ENCODE data around the gene GCNT4. TPM values are rescaled to one million over a fixed set of nuclear protein-coding genes. Genes with fewer than 3 reads are reported as not detected.

Gene GCNT4
- total RNA-seq, 1 donor from 2014 or later: 0.67 TPM

DNA sequence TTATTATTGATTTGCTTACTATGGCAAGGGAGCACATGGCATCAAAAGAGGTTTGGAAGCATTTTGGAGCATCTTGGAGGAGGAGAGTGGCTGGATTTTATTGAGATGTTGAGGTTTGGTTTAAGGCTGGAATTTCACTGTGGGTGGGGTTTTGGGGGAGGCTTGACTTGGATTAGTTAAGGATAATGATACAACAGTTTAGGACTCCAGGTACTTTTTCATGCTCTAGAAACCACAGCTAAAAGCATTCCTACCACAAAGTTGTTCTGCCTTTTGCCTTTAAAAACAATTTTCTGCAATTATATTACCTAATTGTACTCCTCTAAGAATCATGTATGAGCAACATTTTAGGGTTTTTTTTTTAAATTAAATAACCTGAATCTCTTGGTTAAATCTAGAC is 5.0 kb downstream of the GCNT4 start:
- Mint-ChIP-seq H3K9me3 (peaks cover 4% of the 10 kb centered on the region), H3K36me3 (ENCODE audit: low read depth) (peaks cover 27% of the 10 kb centered on the region), H3K27ac (no peak overlapping the region), H3K27me3 (ENCODE audit: insufficient read depth) (peaks cover 4% of the 10 kb centered on the region), H3K4me3 (no peak overlapping the region), H3K4me1 (ENCODE audit: low read depth) (peaks cover 74% of the 10 kb centered on the region)
- DNase-seq (ENCODE audit: low spot score): no peak
- intact Hi-C loops (cut with micrococcal nuclease): loop anchor here (10.0 kb wide), 1 partner anchor 363 kb away; the partner anchor contains the start of gene HEXB

DNA sequence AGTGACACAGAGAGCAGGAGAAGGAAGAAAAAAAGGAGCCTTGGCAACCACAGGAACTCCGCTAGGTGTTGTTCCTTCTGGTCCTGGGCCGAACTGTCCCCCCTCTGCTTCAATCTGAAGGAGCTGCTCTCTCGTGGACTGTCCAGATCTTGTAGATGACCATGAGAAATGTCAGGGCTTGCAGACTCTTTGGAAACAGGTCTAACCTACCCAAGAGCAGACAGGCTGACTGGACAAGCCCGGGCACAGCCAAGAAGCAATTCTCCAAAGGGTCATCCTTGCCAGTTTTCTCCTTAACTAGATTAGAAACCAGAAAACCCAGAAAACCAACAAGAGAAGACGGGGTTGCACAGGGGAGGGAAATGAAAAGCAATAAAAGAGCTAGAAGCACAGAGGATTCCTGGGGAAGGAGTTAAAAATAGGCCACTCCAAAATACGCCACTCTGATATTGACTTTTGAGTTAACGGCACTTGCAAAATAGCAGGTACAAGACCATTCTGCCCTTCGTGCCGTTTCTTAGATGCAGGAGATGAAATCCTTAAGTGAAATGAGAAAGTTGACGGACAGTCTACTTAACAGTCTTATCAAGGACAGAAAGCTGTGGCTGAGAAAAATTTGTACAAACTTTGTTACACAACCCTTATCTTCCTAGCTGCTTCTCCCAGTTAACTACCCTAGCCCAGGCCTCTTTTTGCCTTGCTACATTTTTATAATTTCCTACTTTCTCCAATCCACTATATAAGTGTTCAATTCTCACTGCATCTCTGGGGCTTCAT is 5.8 kb downstream of the GCNT4 start:
- Mint-ChIP-seq H3K36me3 (ENCODE audit: low read depth) (peaks cover 30% of the 10 kb centered on the region), H3K27me3 (ENCODE audit: insufficient read depth) (peaks cover 1% of the 10 kb centered on the region), H3K9me3 (peaks cover 4% of the 10 kb centered on the region), H3K27ac (no peak overlapping the region), H3K4me1 (ENCODE audit: low read depth) (peaks cover 65% of the 10 kb centered on the region), H3K4me3 (no peak overlapping the region)
- DNase-seq (ENCODE audit: low spot score): no peak
- intact Hi-C loops (cut with micrococcal nuclease): loop anchor here (10.0 kb wide), 1 partner anchor 362 kb away; the partner anchor contains the start of gene HEXB

DNA sequence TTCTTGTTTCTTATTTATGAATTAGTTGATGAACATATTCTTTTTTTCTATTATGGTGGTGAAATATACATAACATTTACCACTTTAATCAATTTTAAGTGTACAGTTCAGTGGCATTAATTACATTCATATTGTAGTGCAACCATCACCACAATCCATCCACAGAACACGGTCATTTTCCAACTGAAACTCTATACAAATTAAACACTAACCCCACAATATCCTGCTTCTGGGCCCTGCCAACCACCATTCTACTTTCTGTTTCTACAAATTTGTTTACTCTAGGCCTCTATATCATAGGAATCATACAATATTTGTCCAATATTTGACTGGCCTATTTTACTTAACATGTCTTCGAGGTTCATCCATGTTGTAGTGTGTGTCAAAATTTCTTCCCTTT is 7.3 kb downstream of the GCNT4 start:
- Mint-ChIP-seq H3K27ac (peak overlapping the region; percentile 40), H3K9me3 (peaks cover 4% of the 10 kb centered on the region), H3K27me3 (ENCODE audit: insufficient read depth) (no peaks in the 10 kb centered on the region), H3K36me3 (ENCODE audit: low read depth) (peaks cover 32% of the 10 kb centered on the region), H3K4me3 (no peak overlapping the region), H3K4me1 (ENCODE audit: low read depth) (peaks cover 51% of the 10 kb centered on the region)
- no peak for DNase-seq (ENCODE audit: low spot score)
- intact Hi-C loops (cut with micrococcal nuclease): loop anchor here (10.0 kb wide), 1 partner anchor 360 kb away; the partner anchor contains the start of gene HEXB

DNA sequence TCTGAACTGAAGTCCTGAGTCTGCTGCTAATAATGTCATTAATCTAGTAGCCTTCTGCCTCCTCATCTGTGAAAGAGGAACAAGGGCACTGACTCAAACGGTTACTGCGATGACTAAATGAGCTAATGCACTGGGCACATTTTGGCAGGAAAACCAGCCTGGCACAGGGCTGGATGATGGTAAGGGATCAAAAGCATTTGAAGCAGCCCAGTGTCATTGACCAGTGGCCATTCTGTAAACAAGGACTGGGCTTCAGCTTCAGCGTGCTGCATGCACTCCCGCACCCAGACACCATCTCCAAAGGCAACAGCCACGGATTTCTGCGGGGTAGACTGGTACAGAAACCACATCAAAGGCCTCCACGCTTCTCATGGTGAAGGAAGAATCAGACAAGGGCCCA is 8.0 kb downstream of the GCNT4 start:
- Mint-ChIP-seq H3K27me3 (ENCODE audit: insufficient read depth) (no peaks in the 10 kb centered on the region), H3K36me3 (ENCODE audit: low read depth) (peaks cover 32% of the 10 kb centered on the region), H3K27ac (no peak overlapping the region), H3K4me3 (no peak overlapping the region), H3K4me1 (ENCODE audit: low read depth) (peaks cover 44% of the 10 kb centered on the region), H3K9me3 (peaks cover 4% of the 10 kb centered on the region)
- intact Hi-C loops (cut with micrococcal nuclease): loop anchor here (10.0 kb wide), 1 partner anchor 360 kb away; the partner anchor contains the start of gene HEXB
- DNase-seq (ENCODE audit: low spot score): no peak

DNA sequence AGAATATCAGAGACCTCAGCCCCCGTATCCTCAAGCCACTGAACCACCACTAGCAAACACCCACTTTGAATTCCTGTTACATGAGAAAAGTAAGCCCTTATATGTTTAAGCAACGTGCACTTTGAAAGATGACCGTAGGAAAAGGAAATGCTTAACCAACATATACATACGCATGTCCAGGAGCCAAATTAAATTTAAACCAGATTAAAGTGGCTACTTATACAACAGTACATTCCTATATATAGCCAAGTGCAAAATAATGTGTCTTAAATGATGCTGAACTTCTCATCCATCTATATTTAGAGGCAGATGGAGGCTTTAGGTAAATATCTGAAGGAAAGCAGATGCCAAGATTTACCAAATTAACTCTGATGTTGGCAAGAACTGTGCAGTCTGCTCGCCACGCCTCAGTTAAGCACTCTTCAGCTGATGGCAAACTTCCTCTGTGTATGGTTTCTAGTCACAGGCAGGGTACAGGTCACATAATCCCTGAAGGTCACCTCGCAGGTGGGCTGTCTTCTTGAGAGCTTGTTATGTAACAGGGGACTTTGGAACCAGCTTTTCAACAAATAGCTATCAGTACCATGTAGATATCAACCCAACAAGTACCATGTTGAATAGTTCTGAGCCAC is 8.6 kb downstream of the GCNT4 start:
- H3K27me3 Mint-ChIP-seq (ENCODE audit: insufficient read depth): no peaks in the 10 kb centered on the region

DNA sequence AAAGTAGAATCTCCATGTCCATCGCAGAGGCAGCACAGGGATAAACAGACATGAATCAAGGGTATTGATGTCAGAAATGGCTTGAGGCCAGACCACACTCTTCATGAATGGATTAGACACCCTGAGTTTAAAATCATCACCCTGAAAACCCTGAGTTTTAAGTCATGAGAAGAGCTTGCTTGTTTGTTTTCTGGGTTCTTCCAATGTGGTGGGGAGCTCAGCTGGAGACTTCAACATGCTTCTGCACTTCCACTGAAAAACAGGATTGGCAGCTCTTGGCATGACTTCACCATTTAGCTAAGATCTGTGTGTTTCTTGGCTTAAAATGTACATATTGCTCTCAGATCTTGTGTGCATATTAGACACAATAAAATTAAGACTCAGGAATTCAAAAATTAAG is 9.8 kb downstream of the GCNT4 start:
- intact Hi-C loops (cut with micrococcal nuclease): loop anchor here (10.0 kb wide), 1 partner anchor 358 kb away; the partner anchor contains the start of gene HEXB
- Mint-ChIP-seq H3K36me3 (ENCODE audit: low read depth) (peaks cover 32% of the 10 kb centered on the region), H3K4me1 (ENCODE audit: low read depth) (peaks cover 25% of the 10 kb centered on the region), H3K27me3 (ENCODE audit: insufficient read depth) (no peaks in the 10 kb centered on the region), H3K4me3 (no peak overlapping the region), H3K9me3 (peaks cover 4% of the 10 kb centered on the region), H3K27ac (no peak overlapping the region)
- no peak for DNase-seq (ENCODE audit: low spot score)

More for the DNA sequence above, 8.6 kb downstream of the GCNT4 start:
- Mint-ChIP-seq H3K9me3 (peaks cover 4% of the 10 kb centered on the region), H3K27ac (no peak overlapping the region), H3K36me3 (ENCODE audit: low read depth) (peaks cover 32% of the 10 kb centered on the region), H3K4me1 (ENCODE audit: low read depth) (peaks cover 37% of the 10 kb centered on the region), H3K4me3 (no peak overlapping the region)
- no peak for DNase-seq (ENCODE audit: low spot score)
- intact Hi-C loops (cut with micrococcal nuclease): loop anchor here (10.0 kb wide), 1 partner anchor 359 kb away; the partner anchor contains the start of gene HEXB

DNA sequence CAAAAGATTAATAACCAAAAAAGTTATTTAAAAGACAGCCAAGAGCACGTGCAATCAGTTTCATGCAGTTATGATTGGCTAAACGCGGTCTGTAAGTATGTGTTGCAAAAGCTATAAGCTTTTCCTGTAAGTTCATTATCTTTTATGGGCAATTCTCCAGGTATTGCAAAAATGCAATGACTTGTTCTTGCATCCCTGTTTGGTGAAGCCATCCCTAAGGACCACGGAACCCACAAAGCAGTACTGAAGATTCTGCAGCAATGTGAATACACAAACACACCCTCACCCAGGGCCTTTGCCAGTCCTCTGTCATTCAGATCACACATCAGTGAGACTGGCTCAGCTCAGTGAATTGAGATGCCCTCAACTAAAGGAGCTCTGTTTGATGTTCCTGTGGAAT is 11.4 kb downstream of the GCNT4 start:
- Mint-ChIP-seq H3K36me3 (ENCODE audit: low read depth) (peaks cover 26% of the 10 kb centered on the region), H3K9me3 (peaks cover 4% of the 10 kb centered on the region), H3K27me3 (ENCODE audit: insufficient read depth) (no peaks in the 10 kb centered on the region), H3K27ac (no peak overlapping the region), H3K4me3 (no peak overlapping the region), H3K4me1 (ENCODE audit: low read depth) (peaks cover 28% of the 10 kb centered on the region)
- no peak for DNase-seq (ENCODE audit: low spot score)
- intact Hi-C loops (cut with micrococcal nuclease): loop anchor here (10.0 kb wide), 1 partner anchor 356 kb away; the partner anchor contains the start of gene HEXB

DNA sequence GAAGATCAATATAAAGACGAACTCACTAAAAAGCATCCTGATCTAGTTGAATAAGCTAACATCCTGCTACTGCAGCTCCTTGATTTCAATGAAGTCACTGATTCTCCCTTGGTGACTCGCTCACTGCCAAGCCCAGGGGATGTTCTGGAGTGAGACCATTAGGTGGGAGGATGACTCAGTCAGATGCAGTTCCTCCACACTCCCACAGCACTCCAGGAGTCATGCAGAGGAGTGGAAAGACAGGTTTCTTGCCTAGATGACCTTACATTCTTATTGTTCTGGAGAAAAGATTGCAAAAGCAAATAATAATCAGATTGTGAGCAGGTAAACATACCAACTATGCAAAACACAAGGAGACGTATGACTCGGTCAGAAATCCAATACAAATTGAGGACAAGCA is 15.3 kb downstream of the GCNT4 start:
- no peak overlapping the region for H3K4me3 Mint-ChIP-seq
- H3K4me1 Mint-ChIP-seq (ENCODE audit: low read depth): peaks cover 26% of the 10 kb centered on the region
- H3K9me3 Mint-ChIP-seq: no peaks in the 10 kb centered on the region
- H3K36me3 Mint-ChIP-seq (ENCODE audit: low read depth): peaks cover 4% of the 10 kb centered on the region
- DNase-seq (ENCODE audit: low spot score): no peak
- no peaks in the 10 kb centered on the region for H3K27me3 Mint-ChIP-seq (ENCODE audit: insufficient read depth)
- no peak overlapping the region for H3K27ac Mint-ChIP-seq
- intact Hi-C loops (cut with micrococcal nuclease): no loop called here

DNA sequence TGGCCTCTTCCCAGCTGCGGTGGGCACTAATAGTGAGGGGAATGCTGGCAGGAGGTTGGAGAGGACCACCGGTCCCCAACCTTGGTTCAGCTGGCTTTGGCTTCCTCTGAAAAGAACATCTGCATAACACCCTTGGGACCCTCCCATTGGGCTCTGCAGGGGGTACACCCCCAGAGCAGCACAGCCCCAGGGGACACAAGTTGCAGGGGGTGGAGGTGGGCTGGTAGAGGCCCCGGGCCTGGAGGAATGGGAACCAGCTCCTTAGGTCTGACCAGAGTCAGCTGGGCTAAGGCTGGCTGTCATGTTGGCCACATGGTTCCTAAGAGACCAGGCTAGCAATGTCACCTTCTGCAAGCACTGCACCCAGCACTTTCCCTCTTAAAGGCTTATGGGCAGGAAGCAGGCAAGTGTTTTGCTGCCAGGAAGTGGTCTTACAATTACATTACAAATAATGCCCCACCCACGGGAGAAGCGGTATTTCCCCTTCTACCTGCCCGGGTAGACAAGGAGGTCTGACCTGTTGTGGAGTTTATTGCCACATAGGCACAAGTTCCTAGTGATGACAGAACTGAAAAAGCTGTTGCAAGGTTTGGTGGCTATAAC is 18.1 kb downstream of the GCNT4 start:
- intact Hi-C loops (cut with micrococcal nuclease): no loop called here
- peaks cover 26% of the 10 kb centered on the region for H3K4me1 Mint-ChIP-seq (ENCODE audit: low read depth)
- H3K27me3 Mint-ChIP-seq (ENCODE audit: insufficient read depth): no peaks in the 10 kb centered on the region
- H3K36me3 Mint-ChIP-seq (ENCODE audit: low read depth): peaks cover 4% of the 10 kb centered on the region
- H3K9me3 Mint-ChIP-seq: no peaks in the 10 kb centered on the region
- no peak for DNase-seq (ENCODE audit: low spot score)
- no peak overlapping the region for H3K4me3 Mint-ChIP-seq
- no peak overlapping the region for H3K27ac Mint-ChIP-seq

DNA sequence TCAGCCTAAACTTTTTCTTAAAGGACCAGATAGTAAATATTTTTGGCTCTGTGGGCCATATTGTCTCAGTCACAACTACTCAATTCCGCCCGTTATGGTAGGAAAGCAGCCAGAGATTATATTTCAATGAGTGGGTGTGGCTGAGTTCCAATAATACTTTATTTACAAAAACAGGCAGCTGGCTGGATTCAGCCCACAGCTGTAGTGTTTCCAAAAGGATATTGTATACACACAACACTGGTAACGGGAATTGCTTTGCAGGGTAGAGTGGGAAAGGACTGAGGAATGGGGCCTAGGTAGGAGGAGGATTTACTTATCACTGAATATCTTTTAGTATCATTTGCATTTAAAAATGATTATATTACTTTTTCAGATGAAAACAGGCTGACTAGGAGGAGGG is 21.0 kb downstream of the GCNT4 start:
- H3K27me3 Mint-ChIP-seq (ENCODE audit: insufficient read depth): peaks cover 2% of the 10 kb centered on the region

DNA sequence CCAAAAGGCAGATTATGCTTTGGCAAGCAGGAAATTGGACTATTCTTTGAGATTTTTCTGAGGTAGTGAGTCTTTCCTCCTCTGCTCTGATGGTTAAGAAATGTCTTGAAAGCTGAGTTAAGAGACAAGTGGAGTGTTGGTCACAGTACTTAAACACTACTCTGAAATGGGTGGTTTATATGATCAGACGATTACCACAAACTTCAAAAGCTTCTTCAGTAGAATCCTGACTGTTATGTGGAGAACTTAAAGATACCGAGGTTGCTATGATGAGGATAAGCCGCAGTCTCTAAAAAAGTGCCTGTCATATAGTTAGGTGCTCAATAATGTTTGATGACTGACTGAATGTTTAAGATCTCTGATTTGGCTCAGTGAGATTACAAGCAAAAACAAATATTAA is 24.3 kb downstream of the GCNT4 start:
- no peak overlapping the region for H3K27ac Mint-ChIP-seq
- H3K9me3 Mint-ChIP-seq: no peaks in the 10 kb centered on the region
- peaks cover 2% of the 10 kb centered on the region for H3K36me3 Mint-ChIP-seq (ENCODE audit: low read depth)
- DNase-seq (ENCODE audit: low spot score): no peak
- peaks cover 23% of the 10 kb centered on the region for H3K4me1 Mint-ChIP-seq (ENCODE audit: low read depth)
- peaks cover 2% of the 10 kb centered on the region for H3K27me3 Mint-ChIP-seq (ENCODE audit: insufficient read depth)
- intact Hi-C loops (cut with micrococcal nuclease): no loop called here
- H3K4me3 Mint-ChIP-seq: no peak overlapping the region

More for the DNA sequence above, 21.0 kb downstream of the GCNT4 start:
- Mint-ChIP-seq H3K4me3 (no peak overlapping the region), H3K9me3 (no peaks in the 10 kb centered on the region), H3K36me3 (ENCODE audit: low read depth) (peaks cover 4% of the 10 kb centered on the region), H3K4me1 (ENCODE audit: low read depth) (peaks cover 22% of the 10 kb centered on the region), H3K27ac (no peak overlapping the region)
- intact Hi-C loops (cut with micrococcal nuclease): no loop called here
- no peak for DNase-seq (ENCODE audit: low spot score)

DNA sequence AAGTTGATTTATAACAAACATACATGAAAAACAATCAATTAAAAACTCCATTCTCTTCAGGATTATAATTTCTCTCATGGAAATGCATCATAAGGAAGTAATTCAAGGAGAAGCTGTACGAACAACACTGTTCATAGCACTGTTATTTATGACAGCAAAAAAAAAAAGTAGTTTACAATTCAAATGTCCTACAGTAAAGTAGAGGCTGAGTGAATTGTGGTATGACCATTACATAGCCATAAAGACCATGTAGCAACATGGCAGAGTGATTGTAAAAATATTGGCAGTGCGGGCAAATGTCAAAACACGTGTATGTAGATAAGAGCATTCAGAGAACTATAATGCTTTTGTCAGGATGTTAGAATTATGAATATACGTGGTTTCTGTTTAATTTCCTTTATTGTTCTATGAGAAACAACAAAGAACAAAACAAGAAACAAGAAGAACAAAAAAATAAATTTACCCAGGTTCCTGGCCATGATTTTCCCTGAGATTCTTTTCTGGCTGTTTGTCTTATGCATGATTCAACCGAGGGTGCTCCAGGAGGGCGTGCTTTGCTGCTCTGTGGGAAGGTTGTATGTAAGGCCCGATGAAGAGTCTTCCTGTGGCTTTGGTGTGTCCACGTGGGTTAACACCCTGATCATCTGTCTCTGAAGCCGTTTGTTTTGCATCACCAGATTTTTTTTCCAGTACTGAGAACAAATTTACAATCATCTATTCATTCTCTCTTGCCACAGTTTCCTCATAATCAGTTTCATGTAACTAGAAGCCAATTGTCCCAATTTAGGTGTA is 28.8 kb downstream of the GCNT4 start:
- Mint-ChIP-seq H3K9me3 (no peaks in the 10 kb centered on the region), H3K27me3 (ENCODE audit: insufficient read depth) (no peaks in the 10 kb centered on the region), H3K4me3 (no peak overlapping the region), H3K36me3 (ENCODE audit: low read depth) (no peaks in the 10 kb centered on the region), H3K27ac (peak overlapping the region; percentile 27), H3K4me1 (ENCODE audit: low read depth) (peaks cover 25% of the 10 kb centered on the region)
- intact Hi-C loops (cut with micrococcal nuclease): loop anchor here (2.0 kb wide), 1 partner anchor 25 kb away; no protein-coding TSS in a partner anchor
- peak; percentile 3 for DNase-seq (ENCODE audit: low spot score)

All from activated T-helper 1 cell treated with anti-CD3 and anti-CD28 coated beads, Interleukin-12 subunit alpha, Interleukin-12 subunit beta, Interleukin-2, Interleukin-4 antibody, amounts not matched to agents 30 ng/mL and 10 ng/mL and 1 ng/mL, durations not matched to agents 14 hours and 24 hours and 36 hours (primary cell).